NK-92 (cell line): ENCODE data around the gene SEC14L5.

ENCODE experiments used
- DNase-seq: peaks from one replicate; lab custom pipeline; 2025; ENCODE audit not compliant: unreplicated experiment; lab: John Stamatoyannopoulos, UW

The SEC14L5 gene

GRCh38 chr16:4982056-4982867 lies 24.1 kb downstream of the SEC14L5 start:
- no peak for DNase-seq

GRCh38 chr16:4984174-4984990 lies 26.3 kb downstream of the SEC14L5 start:
- no peak for DNase-seq

- no peak for DNase-seq
Measured at GRCh38 chr16:4987250-4987579, 29.1 kb downstream of the SEC14L5 start.

DNA sequence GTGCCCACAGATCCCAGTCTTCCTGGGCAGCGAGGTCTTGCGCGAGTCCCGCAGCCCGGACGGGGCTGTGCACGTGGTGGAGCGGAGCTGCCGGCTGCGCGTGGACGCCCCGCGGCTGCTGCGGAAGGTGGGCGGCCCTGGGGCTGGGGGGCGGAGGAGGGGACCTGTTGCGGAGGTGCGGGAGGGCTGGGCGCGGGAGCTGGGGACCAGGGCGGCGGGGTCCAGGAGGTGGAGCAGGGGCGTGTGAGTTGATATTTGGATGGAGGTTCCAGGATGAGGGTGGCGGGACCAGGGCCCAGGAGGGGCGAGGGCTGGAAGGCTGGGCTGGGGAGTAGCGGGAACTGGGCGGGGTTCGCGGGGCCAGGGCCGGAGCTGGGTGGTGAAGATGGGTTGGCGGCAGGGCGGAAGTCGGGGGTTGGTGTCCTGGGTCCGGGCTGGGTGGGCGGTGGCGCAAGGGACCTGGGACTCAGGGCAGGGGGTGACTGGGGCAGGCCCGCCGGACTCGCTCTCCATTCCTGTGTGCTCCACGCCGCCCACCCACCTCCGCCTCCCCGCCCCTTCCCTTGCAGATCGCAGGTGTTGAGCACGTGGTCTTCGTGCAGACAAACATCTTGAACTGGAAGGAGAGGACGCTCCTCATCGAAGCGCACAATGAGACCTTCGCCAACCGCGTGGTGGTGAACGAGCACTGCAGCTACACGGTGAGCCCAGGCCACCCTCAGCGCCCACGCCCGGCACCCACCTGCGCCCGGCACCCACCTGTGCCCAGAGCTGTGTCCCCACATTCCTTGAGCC lies 29.6 kb downstream of the SEC14L5 start:
- DNase-seq: no peak

DNA sequence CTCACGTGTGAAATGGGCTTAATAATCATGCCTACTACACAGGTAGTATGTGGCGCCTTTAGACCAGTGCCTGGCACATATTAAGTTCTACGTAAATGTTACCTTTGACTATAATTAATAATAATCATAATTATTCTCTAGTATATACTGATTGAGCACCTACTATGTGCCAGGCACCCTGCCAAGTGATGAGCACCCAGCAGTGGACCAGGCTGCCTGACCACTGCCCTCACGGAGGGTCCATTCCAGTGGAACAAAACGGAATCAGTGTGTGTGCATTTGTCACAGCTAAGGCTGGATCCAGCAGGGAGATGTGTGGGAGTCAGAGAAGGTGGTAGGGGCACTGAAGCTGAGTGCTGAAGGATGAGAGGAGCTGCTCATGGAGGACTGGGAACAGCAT lies 30.5 kb downstream of the SEC14L5 start:
- no peak for DNase-seq

- no peak for DNase-seq
Measured at GRCh38 chr16:4989391-4990006, 31.4 kb downstream of the SEC14L5 start.

DNA sequence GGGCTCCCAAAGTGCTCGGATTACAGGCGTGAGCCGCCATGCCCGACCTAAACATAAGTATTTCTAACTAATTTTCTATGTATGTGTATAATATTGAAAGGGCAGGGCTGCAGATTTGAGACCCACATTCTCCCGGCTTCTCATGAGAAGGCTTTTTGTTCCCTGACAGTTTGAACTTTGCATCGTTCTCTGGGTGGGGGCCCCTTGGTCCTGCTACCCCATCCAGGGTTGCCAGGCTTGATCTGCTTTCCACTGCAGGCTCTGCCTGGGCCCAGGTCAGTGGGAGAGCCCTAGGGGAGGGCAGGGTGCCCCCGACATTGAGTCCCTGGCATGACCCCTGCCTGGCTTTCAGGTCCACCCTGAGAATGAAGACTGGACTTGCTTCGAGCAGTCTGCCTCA lies 32.3 kb downstream of the SEC14L5 start:
- no peak for DNase-seq

DNA sequence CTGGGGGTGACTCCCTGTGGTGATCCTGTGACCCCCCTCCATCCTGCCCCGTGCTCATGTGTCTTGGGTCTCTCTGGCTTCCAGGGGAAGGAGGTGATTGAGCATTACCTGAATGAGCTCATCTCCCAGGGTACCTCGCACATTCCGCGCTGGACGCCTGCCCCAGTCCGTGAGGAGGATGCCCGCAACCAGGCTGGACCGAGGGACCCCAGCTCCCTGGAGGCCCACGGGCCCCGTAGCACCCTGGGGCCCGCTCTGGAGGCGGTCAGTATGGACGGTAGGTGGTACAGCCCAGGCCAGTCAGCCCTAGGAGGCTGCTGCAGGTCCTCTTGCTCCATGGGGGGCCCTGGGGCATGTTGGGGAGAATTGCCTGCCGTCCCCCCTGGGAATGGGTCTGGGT lies 33.6 kb downstream of the SEC14L5 start:
- no peak for DNase-seq

GRCh38 chr16:4994719-4995434 lies 36.7 kb downstream of the SEC14L5 start:
- DNase-seq: no peak

GRCh38 chr16:5000573-5001001 lies 42.5 kb downstream of the SEC14L5 start:
- no peak for DNase-seq

DNA sequence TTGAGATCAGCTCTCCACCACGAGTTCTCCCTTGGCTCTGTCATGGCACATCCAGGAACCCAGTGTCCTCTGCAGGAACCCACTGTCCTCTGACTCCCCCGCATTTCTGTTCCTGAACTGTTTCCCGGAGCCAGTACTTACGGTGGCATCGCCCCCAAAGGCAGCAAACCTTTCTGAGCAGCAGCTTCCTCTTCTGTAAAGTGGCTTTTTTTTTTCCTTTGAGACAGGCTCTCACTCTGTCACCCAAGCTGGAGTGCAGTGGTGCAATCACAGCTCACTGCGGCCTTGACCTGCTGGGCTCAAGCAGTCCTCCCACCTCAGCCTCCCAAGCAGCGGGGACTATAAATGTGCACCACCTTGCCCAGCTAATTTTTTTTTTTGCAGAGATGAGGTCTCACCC lies 43.4 kb downstream of the SEC14L5 start:
- DNase-seq: no peak

DNA sequence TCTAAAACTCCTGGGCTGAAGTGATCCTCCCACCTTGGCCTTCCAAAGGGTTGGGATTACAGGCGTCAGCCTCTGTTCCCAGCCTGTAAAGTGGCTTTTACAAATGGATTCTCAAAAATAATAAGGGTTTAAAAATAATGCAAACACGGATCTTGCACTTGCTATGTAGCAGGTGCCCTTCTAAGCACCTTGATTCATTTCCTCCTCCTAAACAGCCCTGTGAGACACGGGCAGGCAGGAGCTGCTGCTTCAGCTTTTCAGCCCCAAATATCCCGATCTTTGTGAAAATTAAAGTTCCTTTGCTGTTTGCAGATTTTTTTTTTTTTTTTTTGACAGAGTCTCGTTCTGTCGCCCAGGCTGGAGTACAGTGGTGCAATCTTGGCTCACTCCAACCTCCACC lies 43.9 kb downstream of the SEC14L5 start:
- DNase-seq: no peak

- DNase-seq: no peak
Measured at GRCh38 chr16:5002699-5003143, 44.6 kb downstream of the SEC14L5 start.

DNA sequence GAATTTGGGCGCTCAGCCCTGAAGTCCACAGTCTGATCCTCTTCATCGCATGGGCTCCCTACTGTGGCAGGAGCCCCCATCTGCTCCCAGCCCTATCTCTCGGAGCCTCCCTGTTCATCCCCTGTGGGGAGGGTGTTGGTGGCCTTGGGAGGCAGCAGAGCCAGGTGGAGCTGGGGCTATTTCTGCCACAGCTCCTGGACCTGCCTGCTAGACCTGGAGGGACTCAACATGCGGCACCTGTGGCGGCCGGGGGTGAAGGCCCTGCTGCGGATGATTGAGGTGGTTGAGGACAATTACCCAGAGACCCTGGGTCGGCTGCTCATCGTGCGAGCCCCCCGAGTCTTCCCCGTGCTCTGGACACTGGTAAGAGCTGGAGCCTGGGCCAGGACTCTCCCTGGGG lies 45.1 kb downstream of the SEC14L5 start:
- no peak for DNase-seq

GRCh38 chr16:5003828-5004227 lies 45.7 kb downstream of the SEC14L5 start:
- no peak for DNase-seq

- DNase-seq: no peak
Measured at GRCh38 chr16:5004311-5004710, 46.2 kb downstream of the SEC14L5 start.

DNA sequence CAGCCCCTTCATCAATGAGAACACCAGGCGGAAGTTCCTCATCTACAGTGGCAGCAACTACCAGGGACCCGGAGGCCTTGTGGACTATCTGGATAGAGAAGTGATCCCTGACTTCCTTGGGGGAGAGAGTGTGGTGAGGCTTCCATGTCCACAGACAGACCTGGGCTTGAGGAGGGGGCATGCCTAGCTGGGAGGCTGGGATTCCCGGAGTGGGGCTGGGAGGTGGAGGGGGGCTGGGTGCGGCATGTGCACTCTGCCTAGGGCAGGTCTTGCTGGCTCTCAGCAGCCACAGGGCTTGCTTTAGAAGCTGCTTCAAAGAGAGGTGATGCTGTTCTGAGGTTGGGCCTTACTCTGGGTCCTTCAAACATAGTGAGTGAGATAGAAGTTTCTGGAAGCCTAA lies 47.8 kb downstream of the SEC14L5 start:
- no peak for DNase-seq

GRCh38 chr16:5006348-5007193 lies 48.4 kb downstream of the SEC14L5 start:
- no peak for DNase-seq

DNA sequence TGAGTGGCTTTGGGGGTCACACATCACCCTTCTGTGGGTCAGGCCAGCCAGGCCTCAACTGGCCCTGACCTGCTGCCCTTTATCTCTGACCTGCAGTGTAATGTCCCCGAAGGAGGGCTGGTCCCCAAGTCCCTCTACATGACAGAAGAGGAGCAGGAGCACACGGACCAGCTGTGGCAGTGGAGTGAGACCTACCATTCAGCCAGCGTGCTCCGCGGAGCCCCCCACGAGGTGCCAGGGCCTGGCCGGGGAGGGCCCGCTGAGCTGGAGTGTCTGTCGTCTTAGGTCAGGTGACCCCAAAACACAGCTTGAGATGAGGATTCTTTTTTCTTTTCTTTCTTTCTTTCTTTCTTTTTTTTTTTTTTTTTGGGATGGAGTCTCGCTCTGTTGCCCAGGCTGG lies 49.1 kb downstream of the SEC14L5 start:
- no peak for DNase-seq

DNA sequence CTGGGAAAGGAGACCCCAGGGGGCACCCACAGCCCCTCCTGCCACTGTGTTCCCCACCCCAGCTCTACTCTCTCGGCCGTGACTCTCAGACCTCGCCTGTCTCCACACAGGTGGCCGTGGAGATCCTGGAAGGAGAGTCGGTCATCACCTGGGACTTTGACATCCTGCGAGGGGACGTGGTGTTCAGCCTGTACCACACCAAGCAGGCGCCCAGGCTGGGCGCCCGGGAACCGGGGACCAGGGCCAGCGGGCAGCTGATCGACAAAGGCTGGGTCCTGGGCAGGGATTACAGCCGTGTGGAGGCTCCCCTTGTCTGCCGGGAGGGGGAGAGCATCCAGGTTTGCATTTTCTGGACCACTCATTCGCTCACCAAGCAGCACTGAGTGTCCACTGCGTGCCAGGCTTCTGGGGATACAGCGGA lies 50.2 kb downstream of the SEC14L5 start:
- no peak for DNase-seq
